C4-2B (cell line): Measurements from ENCODE around the gene NUP98.

Source experiments
- ZFX ChIP-seq: fragments of 450-650 bp; IDR thresholded peaks from 2 replicates; pipeline ENCODE4 v1.6.1; 2017
- TF ChIP-seq, protein P1 (sequence below): fragments of 450-650 bp; conservative IDR thresholded peaks from 2 replicates; pipeline ENCODE4 v1.5.1; 2017; ENCODE audit warnings: mild to moderate bottlenecking

DNA sequence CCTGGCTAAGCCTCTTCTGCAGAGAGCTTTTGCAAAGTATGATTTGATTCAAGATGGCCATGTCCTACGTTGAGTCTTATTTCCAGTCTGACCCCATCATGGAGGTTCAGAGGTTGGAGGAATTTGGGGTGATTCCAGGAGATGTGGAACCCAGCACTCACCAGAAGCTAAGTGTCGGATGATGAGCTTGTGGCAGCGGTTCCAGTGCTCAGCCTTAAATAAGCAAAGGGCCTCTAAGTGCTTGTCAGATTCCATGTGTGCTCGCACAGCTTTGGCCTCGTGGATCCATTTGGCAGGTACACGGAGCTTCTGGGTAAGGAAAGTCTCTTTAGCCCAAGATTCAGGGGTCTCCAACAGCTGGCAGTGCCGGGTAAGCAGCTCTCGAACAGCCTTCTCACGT, 114.3 kb downstream of the NUP98 start:
- TF ChIP-seq, protein P1, sequence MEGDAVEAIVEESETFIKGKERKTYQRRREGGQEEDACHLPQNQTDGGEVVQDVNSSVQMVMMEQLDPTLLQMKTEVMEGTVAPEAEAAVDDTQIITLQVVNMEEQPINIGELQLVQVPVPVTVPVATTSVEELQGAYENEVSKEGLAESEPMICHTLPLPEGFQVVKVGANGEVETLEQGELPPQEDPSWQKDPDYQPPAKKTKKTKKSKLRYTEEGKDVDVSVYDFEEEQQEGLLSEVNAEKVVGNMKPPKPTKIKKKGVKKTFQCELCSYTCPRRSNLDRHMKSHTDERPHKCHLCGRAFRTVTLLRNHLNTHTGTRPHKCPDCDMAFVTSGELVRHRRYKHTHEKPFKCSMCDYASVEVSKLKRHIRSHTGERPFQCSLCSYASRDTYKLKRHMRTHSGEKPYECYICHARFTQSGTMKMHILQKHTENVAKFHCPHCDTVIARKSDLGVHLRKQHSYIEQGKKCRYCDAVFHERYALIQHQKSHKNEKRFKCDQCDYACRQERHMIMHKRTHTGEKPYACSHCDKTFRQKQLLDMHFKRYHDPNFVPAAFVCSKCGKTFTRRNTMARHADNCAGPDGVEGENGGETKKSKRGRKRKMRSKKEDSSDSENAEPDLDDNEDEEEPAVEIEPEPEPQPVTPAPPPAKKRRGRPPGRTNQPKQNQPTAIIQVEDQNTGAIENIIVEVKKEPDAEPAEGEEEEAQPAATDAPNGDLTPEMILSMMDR, result no peak
- no peak for TF ChIP-seq ZFX
